Fibroblast of villous mesenchyme (primary cell): ENCODE results near the gene FEZF2. TPM values are rescaled to one million over a fixed set of nuclear protein-coding genes. Genes with fewer than 3 reads are reported as not detected.

Source experiments
- DNase-seq: peaks from one replicate; pipeline ENCODE4 v3.0.0-alpha.2; 2010; ENCODE audit warnings: low read depth
- H3K4me3 ChIP-seq: 2 replicates; pipeline ENCODE4 v1.5.1; 2011; ENCODE audit warnings: low read depth, mild to moderate bottlenecking, low read length
- CTCF ChIP-seq: IDR thresholded peaks from 2 replicates; pipeline ENCODE4 v1.5.1; 2012; ENCODE audit warnings: low read depth, mild to moderate bottlenecking, low read length; ENCODE audit not compliant: insufficient read depth
- total RNA-seq: library from RNA; depleted of rRNA; stranded (reverse); fragments of >200 nt; gene quantifications from 2 replicates; pipeline ENCODE4 v1.2.3, GENCODE V29; 2012

FEZF2 gene
- total RNA-seq, 1 donor: not detected

GRCh38 chr3:62373714-62374333 is 474 bp upstream of the FEZF2 start:
- H3K4me3 ChIP-seq: no peak overlapping the region
- no peak for TF ChIP-seq CTCF
- DNase-seq: no peak

GRCh38 chr3:62372621-62373041 is 719 bp downstream of the FEZF2 start:
- no peak for TF ChIP-seq CTCF
- no peak overlapping the region for H3K4me3 ChIP-seq
- no peak for DNase-seq

- no peak for TF ChIP-seq CTCF
Measured at GRCh38 chr3:62371720-62372591, 1.4 kb downstream of the FEZF2 start.

GRCh38 chr3:62370858-62371719 is 2.3 kb downstream of the FEZF2 start:
- TF ChIP-seq CTCF: no peak
- DNase-seq: no peak
- H3K4me3 ChIP-seq: no peak overlapping the region

More at GRCh38 chr3:62371720-62372591, 1.4 kb downstream of the FEZF2 start:
- H3K4me3 ChIP-seq: no peak overlapping the region
- no peak for DNase-seq

- no peak for TF ChIP-seq CTCF
Measured at GRCh38 chr3:62370112-62370857, 3.1 kb downstream of the FEZF2 start.

GRCh38 chr3:62369476-62369743 is 3.9 kb downstream of the FEZF2 start:
- no peak overlapping the region for H3K4me3 ChIP-seq
- TF ChIP-seq CTCF: no peak
- no peak for DNase-seq

More at GRCh38 chr3:62370112-62370857, 3.1 kb downstream of the FEZF2 start:
- no peak overlapping the region for H3K4me3 ChIP-seq
- DNase-seq: no peak
